ENCODE results near the gene SEZ6L2. TPM values are rescaled to one million over a fixed set of nuclear protein-coding genes. Genes with fewer than 3 reads are reported as not detected.
"Not testable (repeated sequence)": the region's sequence is repeated elsewhere in the genome, so short reads cannot be mapped to it uniquely, and the experiment has no call there.

The SEZ6L2 gene
- total and polyA plus RNA-seq, 7 experiments from 2014 or later = 0.19 TPM; not detected in 6

DNA sequence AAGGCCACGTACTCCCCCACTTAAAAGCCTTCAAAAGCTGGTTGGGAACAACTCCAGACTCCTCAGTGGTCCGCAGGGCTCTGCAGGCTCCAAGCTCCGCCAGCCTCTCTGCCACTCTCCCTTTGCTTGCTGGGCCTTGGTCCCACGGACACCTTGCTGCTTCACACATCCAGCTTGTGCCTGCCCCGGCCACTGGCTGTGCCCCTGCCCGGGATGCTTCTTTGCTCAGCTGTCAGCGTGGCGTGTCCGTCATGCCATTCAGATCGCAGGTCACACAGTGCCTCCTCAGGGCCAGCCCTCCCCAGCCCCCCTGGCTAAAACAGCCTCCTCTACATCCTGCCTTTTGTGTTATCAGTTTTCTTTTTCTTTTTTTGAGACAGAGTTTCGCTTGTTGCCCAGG is 12.7 kb upstream of the SEZ6L2 start:
- Mint-ChIP-seq H3K9me3 (no peaks in the 10 kb centered on the region), H3K27ac (peak overlapping the region in 1 of 9 donors; percentile 39), H3K4me1 (peaks cover 0 to 10% (median 0%) of the 10 kb centered on the region in 7 donors), H3K36me3 (peaks cover 0 to 30% (median 7%) of the 10 kb centered on the region in 5 donors), H3K4me3 (no peak overlapping the region), H3K27me3 (no peaks in the 10 kb centered on the region)
- DNase-seq (no peak), ATAC-seq (no peak)
- Histone ChIP-seq H3K9me3 (ENCODE audit: control insufficient read depth in 2 of 3, low read length in 3 of 3) (no peaks in the 10 kb centered on the region), H3K36me3 (ENCODE audit: control insufficient read depth in 2 of 3, insufficient read depth in 3 of 3, low read length in 3 of 3) (peaks cover 0 to 21% (median 0%) of the 10 kb centered on the region in 3 experiments), H3K4me3 (ENCODE audit: low read length) (no peak overlapping the region), H3K4me1 (ENCODE audit: control insufficient read depth in 2 of 2, insufficient read depth in 2 of 2, low read length in 2 of 2) (no peaks in the 10 kb centered on the region), H3K27me3 (ENCODE audit: control insufficient read depth in 2 of 2, insufficient read depth in 2 of 2, low read length in 2 of 2) (no peaks in the 10 kb centered on the region), H3K27ac (ENCODE audit: low read depth, low read length) (no peak overlapping the region)
- intact Hi-C loops (cut with micrococcal nuclease) = no loop called here
- POLR2A ChIA-PET = interaction anchor here (1.5 kb wide), 1 partner anchor 14 kb away, joined by 3 read pairs; the partner anchor contains the start of gene KCTD13
- CTCF ChIA-PET = no interaction called here

GRCh38 chr16:29911676-29912010 is 12.3 kb upstream of the SEZ6L2 start:
- peaks cover 0 to 25% (median 7%) of the 10 kb centered on the region in 5 donors for H3K36me3 Mint-ChIP-seq
- Histone ChIP-seq H3K4me3 (ENCODE audit: low read length) (no peak overlapping the region), H3K9me3 (ENCODE audit: control insufficient read depth in 2 of 3, low read length in 3 of 3) (no peaks in the 10 kb centered on the region), H3K27ac (ENCODE audit: low read depth, low read length) (no peak overlapping the region), H3K36me3 (ENCODE audit: control insufficient read depth in 2 of 3, insufficient read depth in 3 of 3, low read length in 3 of 3) (peaks cover 0 to 21% (median 0%) of the 10 kb centered on the region in 3 experiments), H3K4me1 (ENCODE audit: control insufficient read depth in 2 of 2, insufficient read depth in 2 of 2, low read length in 2 of 2) (no peaks in the 10 kb centered on the region), H3K27me3 (ENCODE audit: control insufficient read depth in 2 of 2, insufficient read depth in 2 of 2, low read length in 2 of 2) (no peaks in the 10 kb centered on the region)
- no peaks in the 10 kb centered on the region for H3K9me3 Mint-ChIP-seq
- H3K27ac Mint-ChIP-seq = no peak overlapping the region
- no peak for DNase-seq
- H3K4me1 Mint-ChIP-seq = peaks cover 0 to 10% (median 0%) of the 10 kb centered on the region in 7 donors
- intact Hi-C loops (cut with micrococcal nuclease) = no loop called here
- ChIA-PET CTCF (no interaction called here), POLR2A (interaction anchor here (1.5 kb wide), 1 partner anchor 15 kb away, joined by 3 read pairs; the partner anchor contains the start of gene KCTD13)
- no peak overlapping the region for H3K4me3 Mint-ChIP-seq
- no peaks in the 10 kb centered on the region for H3K27me3 Mint-ChIP-seq
- ATAC-seq = no peak

- Mint-ChIP-seq H3K9me3 (no peaks in the 10 kb centered on the region), H3K27me3 (no peaks in the 10 kb centered on the region), H3K4me3 (no peak overlapping the region), H3K27ac (no peak overlapping the region), H3K36me3 (peaks cover 0 to 25% (median 7%) of the 10 kb centered on the region in 5 donors), H3K4me1 (peaks cover 0 to 10% (median 0%) of the 10 kb centered on the region in 7 donors)
- Histone ChIP-seq H3K27me3 (ENCODE audit: control insufficient read depth in 2 of 2, insufficient read depth in 2 of 2, low read length in 2 of 2) (no peaks in the 10 kb centered on the region), H3K4me1 (ENCODE audit: control insufficient read depth in 2 of 2, insufficient read depth in 2 of 2, low read length in 2 of 2) (no peaks in the 10 kb centered on the region), H3K4me3 (ENCODE audit: low read length) (no peak overlapping the region), H3K9me3 (ENCODE audit: control insufficient read depth in 2 of 3, low read length in 3 of 3) (no peaks in the 10 kb centered on the region), H3K36me3 (ENCODE audit: control insufficient read depth in 2 of 3, insufficient read depth in 3 of 3, low read length in 3 of 3) (peaks cover 0 to 24% (median 0%) of the 10 kb centered on the region in 3 experiments), H3K27ac (ENCODE audit: low read depth, low read length) (no peak overlapping the region)
- ATAC-seq (no peak), DNase-seq (no peak)
- CTCF ChIA-PET = no interaction called here
- POLR2A ChIA-PET = interaction anchor here (1.5 kb wide), 1 partner anchor 15 kb away, joined by 3 read pairs; the partner anchor contains the start of gene KCTD13
- intact Hi-C loops (cut with micrococcal nuclease) = no loop called here
These were observed 11.7 kb upstream of the SEZ6L2 start for GRCh38 chr16:29910819-29911675.

GRCh38 chr16:29909851-29910250 is 10.5 kb upstream of the SEZ6L2 start:
- H3K27me3 Mint-ChIP-seq; intact Hi-C loops (cut with micrococcal nuclease); H3K9me3 ChIP-seq (ENCODE audit: control insufficient read depth in 2 of 3, low read length in 3 of 3); H3K9me3 Mint-ChIP-seq; H3K4me3 Mint-ChIP-seq; ATAC-seq; H3K4me3 ChIP-seq (ENCODE audit: low read length); H3K27ac ChIP-seq (ENCODE audit: low read depth, low read length); H3K4me1 Mint-ChIP-seq; H3K27ac Mint-ChIP-seq; CTCF ChIA-PET; H3K4me1 ChIP-seq (ENCODE audit: control insufficient read depth in 2 of 2, insufficient read depth in 2 of 2, low read length in 2 of 2); H3K27me3 ChIP-seq (ENCODE audit: control insufficient read depth in 2 of 2, insufficient read depth in 2 of 2, low read length in 2 of 2); DNase-seq: not testable (repeated sequence)
- H3K36me3 Mint-ChIP-seq = peaks cover 0 to 21% (median 7%) of the 10 kb centered on the region in 5 donors
- H3K36me3 ChIP-seq (ENCODE audit: control insufficient read depth in 2 of 3, insufficient read depth in 3 of 3, low read length in 3 of 3) = peaks cover 0 to 20% (median 0%) of the 10 kb centered on the region in 3 experiments
- POLR2A ChIA-PET = interaction anchor here (0.9 kb wide), 1 partner anchor 16 kb away, joined by 5 read pairs; the partner anchor contains the start of gene KCTD13

DNA sequence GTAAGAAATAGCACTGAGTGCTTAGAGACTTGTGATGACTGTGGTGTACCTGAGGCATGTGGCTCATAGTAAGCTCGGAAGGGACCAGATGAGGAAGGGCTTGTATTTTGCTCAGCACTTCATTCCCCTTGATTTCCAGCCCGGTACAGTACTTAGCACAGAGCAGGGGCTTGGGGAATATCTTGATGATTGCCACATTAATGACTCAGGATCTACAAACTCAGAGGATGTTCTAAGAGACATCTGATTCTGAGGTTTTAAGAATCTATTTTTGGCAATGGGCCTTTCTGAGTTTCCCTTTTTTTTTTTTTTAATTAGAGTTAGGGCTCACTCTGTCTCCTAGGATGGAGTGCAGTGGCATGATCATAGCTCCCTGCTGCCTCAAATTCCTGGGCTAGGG is 10.0 kb upstream of the SEZ6L2 start:
- no peaks in the 10 kb centered on the region for H3K4me1 ChIP-seq (ENCODE audit: control insufficient read depth in 2 of 2, insufficient read depth in 2 of 2, low read length in 2 of 2)
- DNase-seq = no peak
- Mint-ChIP-seq H3K9me3 (no peaks in the 10 kb centered on the region), H3K27me3 (no peaks in the 10 kb centered on the region), H3K27ac (no peak overlapping the region), H3K4me3 (no peak overlapping the region), H3K36me3 (peaks cover 0 to 17% (median 7%) of the 10 kb centered on the region in 5 donors), H3K4me1 (peaks cover 0 to 8% (median 0%) of the 10 kb centered on the region in 7 donors)
- CTCF ChIA-PET = no interaction called here
- no peak overlapping the region for H3K27ac ChIP-seq (ENCODE audit: low read depth, low read length)
- H3K9me3 ChIP-seq (ENCODE audit: control insufficient read depth in 2 of 3, low read length in 3 of 3) = no peaks in the 10 kb centered on the region
- ATAC-seq = peak; percentile 22
- no peak overlapping the region for H3K4me3 ChIP-seq (ENCODE audit: low read length)
- POLR2A ChIA-PET = interaction anchor here (0.9 kb wide), 1 partner anchor 17 kb away, joined by 5 read pairs; the partner anchor contains the start of gene KCTD13
- H3K36me3 ChIP-seq (ENCODE audit: control insufficient read depth in 2 of 3, insufficient read depth in 3 of 3, low read length in 3 of 3) = peaks cover 0 to 20% (median 0%) of the 10 kb centered on the region in 3 experiments
- intact Hi-C loops (cut with micrococcal nuclease) = no loop called here
- no peaks in the 10 kb centered on the region for H3K27me3 ChIP-seq (ENCODE audit: control insufficient read depth in 2 of 2, insufficient read depth in 2 of 2, low read length in 2 of 2)

- no peak overlapping the region for H3K27ac Mint-ChIP-seq
- no peaks in the 10 kb centered on the region for H3K9me3 Mint-ChIP-seq
- H3K4me3 Mint-ChIP-seq = no peak overlapping the region
- Histone ChIP-seq H3K9me3 (ENCODE audit: control insufficient read depth in 2 of 3, low read length in 3 of 3) (no peaks in the 10 kb centered on the region), H3K36me3 (ENCODE audit: control insufficient read depth in 2 of 3, insufficient read depth in 3 of 3, low read length in 3 of 3) (peaks cover 0 to 15% (median 0%) of the 10 kb centered on the region in 3 experiments), H3K4me3 (ENCODE audit: low read length) (no peak overlapping the region), H3K27ac (ENCODE audit: low read depth, low read length) (no peak overlapping the region), H3K27me3 (ENCODE audit: control insufficient read depth in 2 of 2, insufficient read depth in 2 of 2, low read length in 2 of 2) (no peaks in the 10 kb centered on the region), H3K4me1 (ENCODE audit: control insufficient read depth in 2 of 2, insufficient read depth in 2 of 2, low read length in 2 of 2) (no peaks in the 10 kb centered on the region)
- ChIA-PET POLR2A (no interaction called here), CTCF (interaction anchor here (0.7 kb wide), 1 partner anchor 265 kb away, joined by 3 read pairs; no protein-coding TSS in a partner anchor)
- no peaks in the 10 kb centered on the region for H3K27me3 Mint-ChIP-seq
- intact Hi-C loops (cut with micrococcal nuclease) = no loop called here
- H3K4me1 Mint-ChIP-seq = peaks cover 0 to 8% (median 0%) of the 10 kb centered on the region in 7 donors
- no peak for DNase-seq
- H3K36me3 Mint-ChIP-seq = peaks cover 0 to 13% (median 7%) of the 10 kb centered on the region in 5 donors
- ATAC-seq = no peak
These were observed 9.4 kb upstream of the SEZ6L2 start for GRCh38 chr16:29908719-29909220.
